MCF 10A (cell line): ENCODE measurements around the gene OTUD6A. TPM values are rescaled to one million over a fixed set of nuclear protein-coding genes. Genes with fewer than 3 reads are reported as not detected.

ENCODE experiments used
- BruUV-seq: library from RNA; stranded (reverse); fragments of 400-500 nt; replicated peaks from 2 replicates; lab custom pipeline; 2021; lab: Mats Ljungman, UMichigan
- CTCF ChIA-PET: fragments of 300-600 bp; sonication (Branson Sonifier 250); formaldehyde crosslinking; extraction: SDS; loops from one replicate; lab custom pipeline; 2021; ENCODE audit warnings: antibody characterized with exemption, inconsistent platforms; lab: Yijun Ruan, JAX
- POLR2A ChIA-PET: fragments of 300-600, 350-650 bp; sonication (Branson Sonifier 250); formaldehyde crosslinking; extraction: SDS; loops from one replicate; lab custom pipeline; 2020; ENCODE audit warnings: antibody characterized with exemption, inconsistent platforms; lab: Yijun Ruan, JAX
- DNase-seq: peaks from one replicate; pipeline ENCODE4 v3.0.0-alpha.2; 2018; ENCODE audit not compliant: unreplicated experiment
- H3K27ac Mint-ChIP-seq: one replicate; pipeline ENCODE4 v1.8.0; 2022; ENCODE audit warnings: mild to moderate bottlenecking, low read depth, mixed read lengths; ENCODE audit not compliant: unreplicated experiment
- H3K27me3 Mint-ChIP-seq: one replicate; pipeline ENCODE4 v1.8.0; 2022; ENCODE audit warnings: mixed read lengths; ENCODE audit not compliant: insufficient read depth, unreplicated experiment
- H3K36me3 Mint-ChIP-seq: one replicate; pipeline ENCODE4 v1.8.0; 2022; ENCODE audit warnings: mild to moderate bottlenecking, moderate library complexity, mixed read lengths; ENCODE audit not compliant: insufficient read depth, unreplicated experiment
- H3K4me1 Mint-ChIP-seq: one replicate; pipeline ENCODE4 v1.8.0; 2022; ENCODE audit warnings: mixed read lengths; ENCODE audit not compliant: insufficient read depth, unreplicated experiment
- H3K4me3 Mint-ChIP-seq: one replicate; pipeline ENCODE4 v1.8.0; 2022; ENCODE audit warnings: mild to moderate bottlenecking, moderate library complexity, mixed read lengths; ENCODE audit not compliant: unreplicated experiment
- H3K9me3 Mint-ChIP-seq: one replicate; pipeline ENCODE4 v1.8.0; 2022; ENCODE audit warnings: mixed read lengths; ENCODE audit not compliant: unreplicated experiment
- intact Hi-C: fragments of 100-400 bp; cut with micrococcal nuclease; formaldehyde crosslinking; loops from 2 replicates; pipeline ENCODE4 v1.14.1; 2022
- total RNA-seq: library from RNA; stranded (reverse); gene quantifications from 2 replicates; pipeline ENCODE4 v1.2.3, GENCODE V29; 2022
- TF ChIP-seq, protein P1 (sequence below): fragments of 200-600 bp; IDR thresholded peaks from one replicate; pipeline ENCODE4 v1.8.0; 2022; ENCODE audit warnings: antibody characterized with exemption, mild to moderate bottlenecking; ENCODE audit not compliant: unreplicated experiment

OTUD6A gene
- total RNA-seq, 1 experiment from 2014 or later, result not detected

DNA sequence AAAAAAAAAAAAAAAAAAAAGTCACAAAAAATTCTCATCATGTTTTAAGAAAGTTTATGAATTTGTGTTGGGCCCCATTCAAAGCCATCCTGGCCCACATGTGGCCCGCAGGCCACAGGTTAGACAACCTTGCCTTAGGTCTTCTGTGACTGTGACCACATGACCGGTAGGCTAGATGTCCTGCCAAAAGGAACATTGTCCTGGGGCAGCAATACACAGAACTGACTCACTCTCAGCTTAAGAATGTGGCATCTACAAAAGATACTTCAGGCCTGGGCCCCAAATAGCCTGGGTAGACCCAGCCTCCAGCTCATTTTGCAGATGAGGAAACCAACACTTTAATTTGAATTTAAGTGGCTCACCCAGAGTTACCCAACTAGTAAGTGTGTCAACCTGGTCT is 22.5 kb upstream of the OTUD6A start:
- H3K9me3 Mint-ChIP-seq, result no peaks in the 10 kb centered on the region
- H3K27me3 Mint-ChIP-seq, result peaks cover 36% of the 10 kb centered on the region
- no peaks in the 10 kb centered on the region for H3K36me3 Mint-ChIP-seq
- POLR2A ChIA-PET, result interaction anchor here (0.7 kb wide), 1 partner anchor 32 kb away, joined by 3 read pairs; no protein-coding TSS in a partner anchor
- no peak overlapping the region for H3K27ac Mint-ChIP-seq
- DNase-seq, result peak; percentile 64
- intact Hi-C loops, result no loop called here
- TF ChIP-seq, protein P1, sequence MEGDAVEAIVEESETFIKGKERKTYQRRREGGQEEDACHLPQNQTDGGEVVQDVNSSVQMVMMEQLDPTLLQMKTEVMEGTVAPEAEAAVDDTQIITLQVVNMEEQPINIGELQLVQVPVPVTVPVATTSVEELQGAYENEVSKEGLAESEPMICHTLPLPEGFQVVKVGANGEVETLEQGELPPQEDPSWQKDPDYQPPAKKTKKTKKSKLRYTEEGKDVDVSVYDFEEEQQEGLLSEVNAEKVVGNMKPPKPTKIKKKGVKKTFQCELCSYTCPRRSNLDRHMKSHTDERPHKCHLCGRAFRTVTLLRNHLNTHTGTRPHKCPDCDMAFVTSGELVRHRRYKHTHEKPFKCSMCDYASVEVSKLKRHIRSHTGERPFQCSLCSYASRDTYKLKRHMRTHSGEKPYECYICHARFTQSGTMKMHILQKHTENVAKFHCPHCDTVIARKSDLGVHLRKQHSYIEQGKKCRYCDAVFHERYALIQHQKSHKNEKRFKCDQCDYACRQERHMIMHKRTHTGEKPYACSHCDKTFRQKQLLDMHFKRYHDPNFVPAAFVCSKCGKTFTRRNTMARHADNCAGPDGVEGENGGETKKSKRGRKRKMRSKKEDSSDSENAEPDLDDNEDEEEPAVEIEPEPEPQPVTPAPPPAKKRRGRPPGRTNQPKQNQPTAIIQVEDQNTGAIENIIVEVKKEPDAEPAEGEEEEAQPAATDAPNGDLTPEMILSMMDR, result no peak
- H3K4me1 Mint-ChIP-seq, result peaks cover 13% of the 10 kb centered on the region
- no peak overlapping the region for H3K4me3 Mint-ChIP-seq
- CTCF ChIA-PET, result interaction anchor here (0.6 to 15.6 kb wide), 4 partner anchors 10 to 546 kb away, joined by 3 to 197 read pairs (median 12); no protein-coding TSS in a partner anchor
- BruUV-seq, result no TSS peak

- no peak overlapping the region for H3K27ac Mint-ChIP-seq
- no peak for DNase-seq
- peaks cover 18% of the 10 kb centered on the region for H3K4me1 Mint-ChIP-seq
- H3K36me3 Mint-ChIP-seq, result no peaks in the 10 kb centered on the region
- BruUV-seq, result no TSS peak
- H3K9me3 Mint-ChIP-seq, result no peaks in the 10 kb centered on the region
- CTCF ChIA-PET, result interaction anchor here (1.0 to 15.6 kb wide), 5 partner anchors 9 to 55 kb away, joined by 3 to 197 read pairs (median 8); no protein-coding TSS in a partner anchor
- no peak overlapping the region for H3K4me3 Mint-ChIP-seq
- POLR2A ChIA-PET, result no interaction called here
- TF ChIP-seq, protein P1, result no peak
- peaks cover 44% of the 10 kb centered on the region for H3K27me3 Mint-ChIP-seq
- intact Hi-C loops, result no loop called here
These were observed 20.3 kb upstream of the OTUD6A start for GRCh38 chrX:70041993-70042392.

GRCh38 chrX:70042399-70043371 is 19.6 kb upstream of the OTUD6A start:
- no peaks in the 10 kb centered on the region for H3K9me3 Mint-ChIP-seq
- intact Hi-C loops, result no loop called here
- no peak overlapping the region for H3K4me3 Mint-ChIP-seq
- DNase-seq, result no peak
- H3K36me3 Mint-ChIP-seq, result no peaks in the 10 kb centered on the region
- H3K4me1 Mint-ChIP-seq, result peaks cover 18% of the 10 kb centered on the region
- POLR2A ChIA-PET, result no interaction called here
- peaks cover 44% of the 10 kb centered on the region for H3K27me3 Mint-ChIP-seq
- TF ChIP-seq, protein P1, result no peak
- CTCF ChIA-PET, result interaction anchor here (1.9 to 15.6 kb wide), 2 partner anchors 18 to 54 kb away, joined by 8 to 197 read pairs; no protein-coding TSS in a partner anchor
- no TSS peak for BruUV-seq
- no peak overlapping the region for H3K27ac Mint-ChIP-seq

GRCh38 chrX:70043685-70044084 is 18.6 kb upstream of the OTUD6A start:
- Mint-ChIP-seq H3K4me3 (no peak overlapping the region), H3K27me3 (peaks cover 44% of the 10 kb centered on the region), H3K9me3 (peaks cover 8% of the 10 kb centered on the region), H3K36me3 (no peaks in the 10 kb centered on the region), H3K27ac (no peak overlapping the region), H3K4me1 (peaks cover 18% of the 10 kb centered on the region)
- ChIA-PET CTCF (interaction anchor here (15.6 kb wide), 1 partner anchor 53 kb away, joined by 197 read pairs; no protein-coding TSS in a partner anchor), POLR2A (no interaction called here)
- TF ChIP-seq, protein P1, result no peak
- DNase-seq, result no peak
- BruUV-seq, result no TSS peak
- intact Hi-C loops, result no loop called here
